Measurements from ENCODE around the gene DNAJA4. TPM values are rescaled to one million over a fixed set of nuclear protein-coding genes. Genes with fewer than 3 reads are reported as not detected.
"Not testable (repeated sequence)": the region's sequence is repeated elsewhere in the genome, so short reads cannot be mapped to it uniquely, and the experiment has no call there.

DNAJA4 gene
- total RNA-seq, 1 experiment from 2014 or later = not detected

DNA sequence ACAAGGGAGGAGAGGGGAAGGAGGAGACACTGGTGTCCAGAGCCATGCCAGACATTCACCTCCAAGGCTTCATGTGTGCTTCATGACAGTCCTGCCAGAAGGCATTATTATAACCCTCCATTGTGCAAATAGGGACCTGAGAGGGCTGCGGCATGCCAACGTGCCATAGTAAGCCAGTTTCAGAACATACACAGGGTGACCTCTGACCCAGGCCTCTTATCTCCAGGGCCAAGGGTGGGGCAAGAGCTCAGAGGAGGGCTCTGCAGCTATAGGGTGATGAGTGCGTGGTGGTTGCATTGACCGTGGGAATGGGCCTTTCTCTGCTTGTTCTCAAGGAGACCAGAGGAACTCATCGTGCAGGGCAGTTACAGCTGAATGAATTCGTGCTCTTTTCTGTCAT is 20.3 kb upstream of the DNAJA4 start:
- DNase-seq (ENCODE audit: low spot score) = no peak

DNA sequence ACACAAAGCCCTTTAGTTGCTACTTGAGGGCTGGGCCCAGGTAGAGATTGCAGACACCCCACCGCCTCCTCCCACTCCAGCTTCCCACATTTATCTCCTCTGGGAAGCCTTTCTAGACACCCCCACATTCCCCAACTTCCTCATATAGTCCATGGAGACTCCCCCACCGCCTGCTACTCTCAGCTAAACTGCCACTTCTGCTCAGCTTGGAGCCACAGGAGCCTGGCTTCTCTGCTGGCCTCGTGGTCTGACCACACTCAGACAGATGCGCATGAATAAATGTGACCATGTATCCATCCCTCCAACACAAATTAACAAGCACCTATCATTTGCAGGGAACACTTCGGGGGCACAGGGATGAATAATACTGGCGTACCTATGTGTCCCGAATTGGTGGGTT is 19.5 kb upstream of the DNAJA4 start:
- DNase-seq (ENCODE audit: low spot score) = no peak

- not testable (repeated sequence) for DNase-seq (ENCODE audit: low spot score)
These were observed 19.0 kb upstream of the DNAJA4 start for GRCh38 chr15:78245392-78245791.

DNA sequence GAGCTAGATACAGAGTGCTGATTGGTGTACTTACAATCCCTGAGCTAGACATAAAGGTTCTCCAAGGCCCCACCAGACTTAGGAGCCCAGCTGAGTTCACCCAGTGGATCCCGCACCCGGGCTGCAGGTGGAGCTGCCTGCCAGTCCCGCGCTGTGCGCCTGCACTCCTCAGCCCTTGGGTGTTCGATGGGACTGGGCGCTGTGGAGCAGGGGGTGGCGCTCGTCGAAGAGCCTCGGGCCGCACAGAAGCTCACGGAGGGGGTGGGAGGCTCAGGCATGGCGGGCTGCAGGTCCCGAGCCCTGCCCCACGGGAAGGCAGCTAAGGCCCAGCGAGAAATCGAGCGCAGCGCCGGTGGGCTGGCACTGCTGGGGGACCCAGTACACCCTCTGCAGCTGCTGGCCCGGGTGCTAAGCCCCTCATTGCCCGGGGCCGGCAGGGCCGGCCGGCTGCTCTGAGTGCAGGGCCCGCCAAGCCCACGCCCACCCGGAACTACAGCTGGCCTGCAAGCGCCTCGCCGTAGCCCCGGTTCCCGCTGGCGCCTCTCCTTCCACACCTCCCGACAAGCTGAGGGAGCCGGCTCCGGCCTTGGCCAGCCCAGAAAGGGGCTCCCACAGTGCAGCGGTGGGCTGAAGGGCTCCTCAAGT is 18.3 kb upstream of the DNAJA4 start:
- DNase-seq (ENCODE audit: low spot score) = not testable (repeated sequence)

- DNase-seq (ENCODE audit: low spot score) = no peak
These were observed 16.5 kb upstream of the DNAJA4 start for GRCh38 chr15:78247911-78248310.

- no peak for DNase-seq (ENCODE audit: low spot score)
These were observed 15.2 kb upstream of the DNAJA4 start for GRCh38 chr15:78249131-78249530.

- DNase-seq (ENCODE audit: low spot score) = no peak
These were observed 13.2 kb upstream of the DNAJA4 start for GRCh38 chr15:78251136-78251535.

DNA sequence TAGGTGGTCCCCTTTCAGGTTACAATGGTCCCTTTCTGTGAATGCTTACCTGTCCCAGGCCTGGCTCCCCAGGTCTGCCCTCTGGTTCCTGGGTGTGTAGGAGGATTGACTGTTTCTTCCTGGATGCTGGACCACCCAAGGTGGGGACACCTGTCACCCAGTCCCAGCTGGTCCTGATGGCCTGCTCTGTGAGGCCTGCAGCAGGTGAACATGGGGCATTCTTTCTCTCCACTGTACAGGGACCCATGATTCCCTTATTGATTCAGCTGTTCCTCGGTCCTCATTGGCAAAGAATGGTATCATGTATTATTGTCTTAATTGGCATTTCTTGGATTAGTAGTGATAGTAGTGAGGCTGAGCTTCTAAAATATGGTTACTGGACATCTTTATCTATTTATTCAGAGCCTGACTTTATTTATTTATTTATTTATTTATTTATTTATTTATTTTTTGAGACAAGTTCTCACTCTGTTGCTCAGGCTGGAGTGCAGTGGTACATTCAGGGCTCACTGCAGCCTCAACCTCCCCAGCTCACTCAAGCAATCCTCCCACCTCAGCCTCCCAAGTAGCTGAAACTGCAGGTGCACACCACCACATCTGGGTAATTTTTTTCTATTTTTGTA is 8.8 kb upstream of the DNAJA4 start:
- DNase-seq (ENCODE audit: low spot score) = no peak

DNA sequence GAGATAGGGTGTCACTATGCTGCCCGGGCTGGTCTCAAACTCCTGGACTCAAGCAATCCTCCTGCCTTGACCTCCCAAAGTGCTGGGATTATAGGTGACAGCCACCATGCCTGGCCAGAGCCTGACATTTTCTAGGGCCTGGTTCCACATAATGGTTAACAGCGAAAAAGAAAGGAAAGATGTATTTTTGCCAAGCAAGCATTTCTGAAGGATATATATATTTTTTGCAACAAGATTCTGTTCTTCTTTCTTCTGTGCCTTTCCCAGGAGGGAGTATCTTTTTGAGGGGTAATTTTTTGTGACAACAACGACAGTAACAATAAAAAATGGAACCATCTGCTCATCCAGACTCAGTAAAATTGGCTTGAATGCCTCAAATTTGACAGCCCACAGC is 8.3 kb upstream of the DNAJA4 start:
- no peak for DNase-seq (ENCODE audit: low spot score)

GRCh38 chr15:78257681-78258080 is 6.7 kb upstream of the DNAJA4 start:
- DNase-seq (ENCODE audit: low spot score) = no peak

- DNase-seq (ENCODE audit: low spot score) = no peak
These were observed 5.1 kb upstream of the DNAJA4 start for GRCh38 chr15:78259232-78259631.

DNA sequence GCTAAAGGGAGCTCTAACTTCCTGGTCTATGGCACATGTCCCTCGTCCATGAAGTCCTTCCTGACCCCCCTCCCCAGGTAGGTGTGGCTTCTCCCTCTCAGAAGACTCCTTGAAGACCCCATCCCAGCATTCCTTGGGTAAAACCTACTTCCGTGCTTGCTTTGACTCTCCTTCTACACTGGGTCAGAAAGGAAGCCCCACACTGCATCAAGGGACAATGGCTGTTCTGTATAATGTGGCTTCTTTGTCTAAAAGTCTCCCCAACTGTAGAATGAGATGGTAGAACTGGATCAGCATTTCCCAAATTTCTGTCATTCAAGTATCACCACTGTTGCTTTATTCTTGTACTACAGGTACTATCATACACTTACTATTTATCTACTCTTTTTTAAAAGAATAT is 3.9 kb upstream of the DNAJA4 start:
- no peak for DNase-seq (ENCODE audit: low spot score)

GRCh38 chr15:78261062-78261461 is 3.3 kb upstream of the DNAJA4 start:
- no peak for DNase-seq (ENCODE audit: low spot score)

DNA sequence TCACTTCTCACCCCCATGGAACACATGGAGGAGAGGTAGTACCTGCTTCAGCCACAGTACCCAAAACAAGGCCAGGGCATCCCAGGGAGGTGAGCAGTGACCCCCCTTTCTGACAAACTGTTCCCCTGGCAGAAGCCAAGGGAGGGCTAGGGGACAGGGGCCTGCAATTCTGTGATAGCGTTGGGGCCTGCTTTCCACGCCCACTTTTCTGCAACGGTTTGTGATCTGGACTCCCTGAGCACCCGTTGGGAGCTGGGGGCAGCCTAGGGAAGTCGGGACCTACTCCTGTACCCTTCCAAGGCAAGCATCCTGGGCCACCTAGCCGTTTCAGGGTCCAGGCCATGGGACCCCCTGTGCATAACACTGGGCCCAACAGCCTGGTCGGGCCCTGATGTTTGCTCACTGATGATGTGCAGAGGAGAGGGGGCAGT is 996 bp upstream of the DNAJA4 start:
- no peak for DNase-seq (ENCODE audit: low spot score)

DNA sequence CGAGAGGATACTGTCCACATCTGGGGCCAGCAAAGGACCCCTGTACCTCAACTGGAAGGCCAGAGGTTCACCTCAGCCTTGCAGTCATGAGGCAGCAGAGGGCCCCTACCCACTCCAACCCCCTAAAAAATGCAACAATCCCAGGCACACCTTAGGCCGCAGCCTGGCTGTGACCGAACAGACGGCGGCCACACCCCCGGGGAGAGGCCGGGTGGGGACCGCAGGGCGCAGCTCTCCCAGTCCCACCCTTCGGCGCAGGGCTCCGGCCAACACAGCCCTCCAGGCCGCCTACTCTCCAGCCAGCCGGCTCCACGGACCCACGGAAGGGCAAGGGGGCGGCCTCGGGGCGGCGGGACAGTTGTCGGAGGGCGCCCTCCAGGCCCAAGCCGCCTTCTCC is 457 bp upstream of the DNAJA4 start:
- no peak for DNase-seq (ENCODE audit: low spot score)

DNA sequence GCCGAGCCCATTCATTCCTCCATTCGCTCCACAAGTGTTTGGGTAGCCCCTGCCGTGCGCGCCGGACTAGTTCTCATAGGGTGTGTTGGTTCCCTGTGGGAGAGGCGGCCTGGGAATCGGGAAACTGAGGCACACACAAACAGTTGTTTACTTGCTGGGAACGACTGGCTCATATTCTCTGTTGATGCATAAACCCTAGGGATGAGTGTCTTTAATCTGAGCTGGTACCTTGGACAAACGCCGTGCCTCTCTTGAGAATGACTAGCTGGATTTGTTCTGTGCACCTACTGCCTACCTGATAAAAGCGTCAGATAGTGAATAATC is 737 bp downstream of the DNAJA4 start:
- no peak for DNase-seq (ENCODE audit: low spot score)

DNA sequence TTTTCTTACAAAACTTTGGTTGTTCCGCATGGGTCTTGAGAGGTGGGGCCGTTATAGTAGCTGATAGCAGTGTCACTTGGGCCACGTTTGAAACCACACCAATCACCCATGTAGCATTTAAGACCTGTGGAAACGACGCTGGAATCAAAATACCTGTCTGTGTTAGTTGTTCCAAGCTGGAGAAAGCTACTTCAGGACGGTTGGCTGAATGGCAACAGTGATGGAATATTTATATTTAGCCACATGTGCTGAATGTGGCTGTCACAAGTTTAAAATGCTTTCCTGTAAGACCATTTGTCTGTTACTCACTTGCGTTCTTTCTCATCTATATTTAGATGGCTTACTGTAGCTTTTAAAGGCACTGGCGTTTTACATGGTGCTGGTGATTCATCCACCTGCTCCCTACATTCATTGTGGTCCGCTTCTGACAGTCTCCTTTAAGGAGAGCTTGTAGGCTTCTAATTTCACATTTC is 1.4 kb downstream of the DNAJA4 start:
- peak; percentile 73 for DNase-seq (ENCODE audit: low spot score)

DNA sequence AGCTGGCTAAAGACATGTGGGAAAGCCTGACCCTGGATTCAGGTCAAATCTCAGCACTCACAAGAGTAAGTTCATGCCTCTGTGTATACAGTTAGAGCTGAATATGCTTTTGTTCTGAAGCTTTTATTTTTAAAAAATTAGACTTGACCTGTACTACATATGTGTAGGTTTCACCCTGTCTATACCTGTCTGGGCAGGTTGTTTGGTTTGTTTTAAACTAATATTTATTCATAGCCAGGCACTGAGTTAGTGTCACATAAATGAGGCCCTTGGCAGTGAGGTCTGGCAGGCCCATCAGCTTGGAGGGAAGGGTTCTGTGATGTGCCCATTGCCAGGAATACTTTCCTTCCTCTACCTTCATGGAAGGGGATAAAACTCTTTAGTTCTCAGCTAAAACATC is 1.9 kb downstream of the DNAJA4 start:
- no peak for DNase-seq (ENCODE audit: low spot score)

- no peak for DNase-seq (ENCODE audit: low spot score)
These were observed 2.4 kb downstream of the DNAJA4 start for GRCh38 chr15:78266806-78267205.

DNA sequence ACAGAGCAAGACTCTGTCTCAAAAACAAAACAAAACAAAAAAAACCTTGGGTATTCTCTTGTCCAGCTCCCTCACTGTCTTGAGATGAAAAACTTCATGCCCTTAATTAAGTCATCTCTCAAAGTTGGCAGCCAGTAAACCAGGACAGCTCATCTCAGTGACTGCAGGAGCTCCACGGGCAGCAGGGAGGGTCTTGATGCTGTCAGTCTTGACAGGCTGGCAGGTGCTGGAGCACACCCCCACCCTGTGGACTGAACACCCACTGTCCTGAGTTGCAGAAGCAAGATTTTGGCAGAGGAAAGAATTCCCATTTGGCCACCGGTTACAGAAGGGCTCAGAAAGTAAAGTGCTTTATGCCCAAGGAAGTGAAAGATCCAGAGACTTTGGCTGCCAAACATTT is 8.0 kb downstream of the DNAJA4 start:
- no peak for DNase-seq (ENCODE audit: low spot score)

GRCh38 chr15:78272776-78273175 is 8.4 kb downstream of the DNAJA4 start:
- DNase-seq (ENCODE audit: low spot score) = no peak

- DNase-seq (ENCODE audit: low spot score) = no peak
These were observed 10.6 kb downstream of the DNAJA4 start for GRCh38 chr15:78274994-78275393.

GRCh38 chr15:78276064-78276943 is 11.9 kb downstream of the DNAJA4 start:
- no peak for DNase-seq (ENCODE audit: low spot score)
